ENCODE measurements around the gene BCL2L11. TPM values are rescaled to one million over a fixed set of nuclear protein-coding genes. Genes with fewer than 3 reads are reported as not detected.

The BCL2L11 gene
- polyA plus RNA-seq, 1 experiment: 4.2 TPM

GRCh38 chr2:111171337-111171930 lies 50.7 kb downstream of the BCL2L11 start:
- H3K27me3 ChIP-seq (ENCODE audit: control insufficient read depth, insufficient read depth, low read length): peaks cover 25% of the 10 kb centered on the region
- no peak for TF ChIP-seq CTCF (IDR thresholded peaks at IDR 0.05; ENCODE audit: low read depth, low read length)
- CTCF ChIA-PET: interaction anchor here (0.9 kb wide), 1 partner anchor 15 kb away, joined by 3 read pairs; no protein-coding TSS in a partner anchor
- POLR2A ChIA-PET: no interaction called here
- no peak for DNase-seq (ENCODE audit: low read depth, low spot score)
- H3K4me3 ChIP-seq (ENCODE audit: low read depth, low read length): no peak overlapping the region
- H3K9me3 ChIP-seq (ENCODE audit: control insufficient read depth, insufficient read depth, low read length): no peaks in the 10 kb centered on the region
- no peak overlapping the region for H3K27ac ChIP-seq (ENCODE audit: low read depth, low read length)

GRCh38 chr2:111172666-111173065 lies 52.0 kb downstream of the BCL2L11 start:
- ChIA-PET POLR2A (no interaction called here), CTCF (interaction anchor here (0.6 kb wide), 1 partner anchor 10 kb away, joined by 3 read pairs; no protein-coding TSS in a partner anchor)
- DNase-seq (ENCODE audit: low read depth, low spot score): no peak
- no peak for TF ChIP-seq CTCF (IDR thresholded peaks at IDR 0.05; ENCODE audit: low read depth, low read length)
- H3K9me3 ChIP-seq (ENCODE audit: control insufficient read depth, insufficient read depth, low read length): no peaks in the 10 kb centered on the region
- H3K27ac ChIP-seq (ENCODE audit: low read depth, low read length): no peak overlapping the region
- H3K4me3 ChIP-seq (ENCODE audit: low read depth, low read length): no peak overlapping the region
- peaks cover 30% of the 10 kb centered on the region for H3K27me3 ChIP-seq (ENCODE audit: control insufficient read depth, insufficient read depth, low read length)

- H3K9me3 ChIP-seq (ENCODE audit: control insufficient read depth, insufficient read depth, low read length): no peaks in the 10 kb centered on the region
- POLR2A ChIA-PET: no interaction called here
Observed at GRCh38 chr2:111173338-111173737, 52.6 kb downstream of the BCL2L11 start.

GRCh38 chr2:111173856-111174255 lies 53.1 kb downstream of the BCL2L11 start:
- TF ChIP-seq CTCF (IDR thresholded peaks at IDR 0.05; ENCODE audit: low read depth, low read length): no peak
- ChIA-PET POLR2A (no interaction called here), CTCF (no interaction called here)
- H3K27ac ChIP-seq (ENCODE audit: low read depth, low read length): no peak overlapping the region
- DNase-seq (ENCODE audit: low read depth, low spot score): no peak
- H3K27me3 ChIP-seq (ENCODE audit: control insufficient read depth, insufficient read depth, low read length): peaks cover 32% of the 10 kb centered on the region
- no peaks in the 10 kb centered on the region for H3K9me3 ChIP-seq (ENCODE audit: control insufficient read depth, insufficient read depth, low read length)
- no peak overlapping the region for H3K4me3 ChIP-seq (ENCODE audit: low read depth, low read length)

More at GRCh38 chr2:111173338-111173737, 52.6 kb downstream of the BCL2L11 start:
- H3K27ac ChIP-seq (ENCODE audit: low read depth, low read length): no peak overlapping the region
- CTCF ChIA-PET: no interaction called here
- no peak for TF ChIP-seq CTCF (IDR thresholded peaks at IDR 0.05; ENCODE audit: low read depth, low read length)
- no peak overlapping the region for H3K4me3 ChIP-seq (ENCODE audit: low read depth, low read length)
- DNase-seq (ENCODE audit: low read depth, low spot score): no peak
- peaks cover 30% of the 10 kb centered on the region for H3K27me3 ChIP-seq (ENCODE audit: control insufficient read depth, insufficient read depth, low read length)

GRCh38 chr2:111175615-111176014 lies 54.9 kb downstream of the BCL2L11 start:
- Histone ChIP-seq H3K27ac (ENCODE audit: low read depth, low read length) (peak overlapping the region; percentile 21), H3K4me3 (ENCODE audit: low read depth, low read length) (no peak overlapping the region), H3K27me3 (ENCODE audit: control insufficient read depth, insufficient read depth, low read length) (peaks cover 27% of the 10 kb centered on the region), H3K9me3 (ENCODE audit: control insufficient read depth, insufficient read depth, low read length) (no peaks in the 10 kb centered on the region)
- POLR2A ChIA-PET: no interaction called here
- CTCF ChIA-PET: no interaction called here
- no peak for TF ChIP-seq CTCF (IDR thresholded peaks at IDR 0.05; ENCODE audit: low read depth, low read length)
- no peak for DNase-seq (ENCODE audit: low read depth, low spot score)
